DMS53 treated with DMSO at 0.1 percent for 48 hours (cell line): ENCODE measurements around the gene HMCN1.

ENCODE experiments used
- DNase-seq: peaks from one replicate; lab custom pipeline; 2025; ENCODE audit not compliant: unreplicated experiment; lab: John Stamatoyannopoulos, UW

HMCN1 gene

GRCh38 chr1:186002406-186002805 lies 268.2 kb downstream of the HMCN1 start:
- DNase-seq = no peak

- DNase-seq = no peak
Observed at GRCh38 chr1:186009039-186009737, 275.0 kb downstream of the HMCN1 start.

- no peak for DNase-seq
Observed at GRCh38 chr1:186014370-186015037, 280.3 kb downstream of the HMCN1 start.

- no peak for DNase-seq
Observed at GRCh38 chr1:186016856-186017255, 282.7 kb downstream of the HMCN1 start.

- DNase-seq = no peak
Observed at GRCh38 chr1:186022184-186022583, 288.0 kb downstream of the HMCN1 start.

- no peak for DNase-seq
Observed at GRCh38 chr1:186026946-186027345, 292.8 kb downstream of the HMCN1 start.

GRCh38 chr1:186027621-186028020 lies 293.4 kb downstream of the HMCN1 start:
- DNase-seq = no peak

GRCh38 chr1:186030453-186030852 lies 296.3 kb downstream of the HMCN1 start:
- no peak for DNase-seq

GRCh38 chr1:186033847-186034271 lies 299.7 kb downstream of the HMCN1 start:
- no peak for DNase-seq

GRCh38 chr1:186042230-186042629 lies 308.0 kb downstream of the HMCN1 start:
- no peak for DNase-seq

GRCh38 chr1:186043296-186043695 lies 309.1 kb downstream of the HMCN1 start:
- DNase-seq = no peak

- DNase-seq = no peak
Observed at GRCh38 chr1:186044079-186044685, 310.0 kb downstream of the HMCN1 start.

- DNase-seq = no peak
Observed at GRCh38 chr1:186046437-186047211, 312.4 kb downstream of the HMCN1 start.

GRCh38 chr1:186050360-186050759 lies 316.2 kb downstream of the HMCN1 start:
- no peak for DNase-seq

- DNase-seq = no peak
Observed at GRCh38 chr1:186054003-186054402, 319.8 kb downstream of the HMCN1 start.

GRCh38 chr1:186054932-186055331 lies 320.7 kb downstream of the HMCN1 start:
- DNase-seq = no peak

GRCh38 chr1:186055846-186056245 lies 321.7 kb downstream of the HMCN1 start:
- no peak for DNase-seq

- no peak for DNase-seq
Observed at GRCh38 chr1:186057086-186057485, 322.9 kb downstream of the HMCN1 start.

- DNase-seq = peak; percentile 22
Observed at GRCh38 chr1:186059311-186059710, 325.1 kb downstream of the HMCN1 start.

GRCh38 chr1:186059752-186060151 lies 325.6 kb downstream of the HMCN1 start:
- DNase-seq = no peak

- DNase-seq = no peak
Observed at GRCh38 chr1:186060226-186060625, 326.0 kb downstream of the HMCN1 start.
